GM21619 (cell line): ENCODE results near the gene HSPA4.
"Not testable (repeated sequence)": the region's sequence is repeated elsewhere in the genome, so short reads cannot be mapped to it uniquely, and the experiment has no call there.

Source experiments
- ATAC-seq: cut with Tn5 transposase; IDR thresholded peaks from one replicate; pipeline ENCODE4 v1.9.1; 2021; ENCODE audit not compliant: unreplicated experiment

Gene HSPA4

DNA sequence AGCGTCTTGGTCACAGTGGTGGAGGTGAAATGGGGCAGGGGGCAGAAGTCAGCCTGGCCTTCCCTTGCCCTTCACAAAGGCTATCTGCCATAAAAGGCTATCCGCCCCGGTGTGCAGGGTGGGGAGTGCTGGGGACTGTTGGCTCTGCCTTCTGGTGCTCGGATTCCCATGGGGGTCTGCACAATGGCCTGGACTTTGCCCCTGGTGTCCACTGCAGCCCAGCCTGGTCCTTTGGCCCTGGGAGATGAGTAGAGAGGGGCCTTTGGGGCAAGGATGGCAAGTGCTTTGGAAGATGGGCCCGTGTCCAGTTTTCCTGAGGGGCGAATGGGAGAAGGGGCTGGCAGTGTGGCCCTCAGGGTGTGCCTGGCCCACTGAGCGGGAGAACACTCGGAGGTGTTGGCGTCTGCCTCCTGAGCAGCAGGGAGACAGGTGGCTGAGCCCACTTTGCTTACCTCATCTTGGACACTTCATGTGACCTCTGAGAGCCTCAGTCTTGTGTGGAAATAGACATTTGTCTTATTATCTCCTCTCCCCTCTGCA lies 69.9 kb downstream of the HSPA4 start:
- no peak for ATAC-seq

DNA sequence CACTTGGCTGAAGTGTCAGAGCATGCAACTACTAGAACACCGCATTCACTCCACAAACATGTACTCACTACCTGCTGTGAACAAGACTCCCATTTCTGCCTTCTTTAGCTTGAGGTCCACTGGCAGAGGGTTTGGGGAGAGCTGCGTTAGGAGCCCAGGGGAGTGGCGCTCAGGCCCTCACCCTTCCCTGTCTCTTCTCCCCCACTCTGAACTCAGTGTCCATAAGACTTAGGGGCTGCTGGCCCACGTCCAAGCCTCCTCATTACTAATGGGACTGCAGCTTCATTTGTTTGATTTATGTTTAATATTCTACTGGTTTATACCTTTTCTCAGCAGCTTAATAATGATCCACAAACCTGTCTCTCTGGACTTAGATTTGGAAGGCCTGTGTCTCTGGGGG lies 70.9 kb downstream of the HSPA4 start:
- ATAC-seq: no peak

DNA sequence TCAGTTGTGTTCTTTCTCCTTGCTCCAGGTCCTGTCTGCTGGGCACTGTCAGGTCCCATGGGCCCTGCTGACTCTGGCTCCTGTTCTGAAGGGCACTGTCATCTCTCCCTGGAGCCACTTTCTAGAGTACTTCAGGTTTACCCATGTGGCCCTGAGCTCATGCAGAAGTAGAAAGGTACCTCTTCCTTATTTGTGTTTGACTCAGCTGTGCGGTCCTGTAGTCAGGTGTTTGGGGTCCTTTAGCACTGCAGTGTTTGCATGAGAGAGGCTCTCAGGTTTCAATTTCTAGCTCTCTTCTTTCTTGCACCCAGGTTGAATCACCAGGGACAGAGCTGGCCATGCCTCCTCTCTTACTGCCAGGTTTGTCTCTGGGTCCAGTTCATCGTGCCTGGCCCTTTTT lies 71.5 kb downstream of the HSPA4 start:
- ATAC-seq: no peak

DNA sequence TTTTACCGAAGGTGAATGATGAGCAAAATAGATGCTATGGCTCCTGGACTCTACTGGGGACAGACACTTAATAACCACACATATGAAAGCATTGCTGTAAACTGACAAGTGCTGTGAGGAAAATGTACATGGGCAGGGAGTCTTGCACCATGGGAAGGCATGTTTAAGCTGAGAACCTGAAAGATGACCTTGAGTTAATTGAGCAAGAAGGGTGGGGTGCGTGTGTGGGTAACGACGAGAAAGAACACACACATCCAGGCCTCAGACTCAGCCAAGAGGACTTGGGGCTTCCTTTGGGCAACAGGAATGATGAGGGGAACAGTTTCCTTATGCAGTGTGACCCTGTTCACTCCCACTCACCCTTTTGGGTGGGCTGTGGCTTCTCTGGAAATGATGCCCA lies 73.1 kb downstream of the HSPA4 start:
- no peak for ATAC-seq

DNA sequence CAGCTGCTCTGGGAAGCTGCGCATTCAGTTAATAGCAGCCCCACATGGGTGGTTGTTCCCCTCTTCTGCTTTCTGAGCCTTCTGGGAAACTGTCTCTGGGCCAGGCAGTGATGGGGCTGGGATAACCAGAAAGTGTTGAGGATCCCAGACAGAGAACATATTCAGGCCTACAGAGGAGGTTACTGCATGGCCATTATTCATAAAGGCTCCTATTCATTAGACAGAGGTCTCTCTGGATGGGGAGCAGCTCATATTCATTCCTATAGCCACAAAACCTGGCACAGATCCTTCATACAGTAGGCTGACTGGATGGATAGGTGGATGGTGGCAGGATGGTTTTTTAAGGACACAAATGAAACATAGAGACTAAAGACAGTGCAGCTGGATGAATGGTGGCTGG lies 76.3 kb downstream of the HSPA4 start:
- no peak for ATAC-seq

DNA sequence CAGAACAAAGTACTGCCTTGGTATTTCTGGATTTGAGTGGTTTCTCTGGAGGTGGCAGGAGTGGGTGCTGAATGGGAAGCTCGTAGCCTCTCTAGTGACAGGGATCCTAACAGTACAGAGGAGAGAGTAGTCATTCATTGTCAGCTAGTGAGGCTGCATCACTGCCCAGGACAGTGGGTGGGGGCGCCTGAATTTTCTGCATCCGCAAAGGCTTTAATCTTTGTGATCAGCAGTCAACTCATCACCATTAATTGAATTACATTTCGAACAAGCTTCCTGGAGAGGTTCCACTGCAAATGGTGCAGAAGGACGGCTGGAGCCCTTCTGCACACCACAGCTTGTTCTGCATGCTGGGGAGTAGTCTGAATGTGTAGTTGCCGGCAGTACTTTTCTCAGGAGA lies 77.5 kb downstream of the HSPA4 start:
- ATAC-seq: no peak

DNA sequence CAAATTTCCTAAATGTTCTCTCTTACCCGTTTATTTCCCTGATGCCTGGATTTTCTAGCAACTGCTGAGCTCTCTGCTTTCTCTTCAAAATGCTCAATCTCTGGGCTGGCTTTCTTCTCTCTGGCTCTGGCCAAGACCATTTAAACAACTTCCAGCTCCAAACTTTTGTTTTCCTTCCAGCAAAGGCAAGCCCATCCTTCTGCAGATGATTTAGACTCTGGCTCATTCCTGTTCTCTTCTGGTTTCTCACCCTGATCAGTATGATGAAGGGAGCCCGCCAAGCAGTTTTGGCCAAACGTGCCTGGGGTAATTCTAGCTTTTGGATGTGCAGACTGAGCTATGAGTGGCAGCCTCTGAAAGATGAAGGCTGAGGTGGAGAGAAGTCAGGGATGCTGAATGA lies 78.1 kb downstream of the HSPA4 start:
- no peak for ATAC-seq

DNA sequence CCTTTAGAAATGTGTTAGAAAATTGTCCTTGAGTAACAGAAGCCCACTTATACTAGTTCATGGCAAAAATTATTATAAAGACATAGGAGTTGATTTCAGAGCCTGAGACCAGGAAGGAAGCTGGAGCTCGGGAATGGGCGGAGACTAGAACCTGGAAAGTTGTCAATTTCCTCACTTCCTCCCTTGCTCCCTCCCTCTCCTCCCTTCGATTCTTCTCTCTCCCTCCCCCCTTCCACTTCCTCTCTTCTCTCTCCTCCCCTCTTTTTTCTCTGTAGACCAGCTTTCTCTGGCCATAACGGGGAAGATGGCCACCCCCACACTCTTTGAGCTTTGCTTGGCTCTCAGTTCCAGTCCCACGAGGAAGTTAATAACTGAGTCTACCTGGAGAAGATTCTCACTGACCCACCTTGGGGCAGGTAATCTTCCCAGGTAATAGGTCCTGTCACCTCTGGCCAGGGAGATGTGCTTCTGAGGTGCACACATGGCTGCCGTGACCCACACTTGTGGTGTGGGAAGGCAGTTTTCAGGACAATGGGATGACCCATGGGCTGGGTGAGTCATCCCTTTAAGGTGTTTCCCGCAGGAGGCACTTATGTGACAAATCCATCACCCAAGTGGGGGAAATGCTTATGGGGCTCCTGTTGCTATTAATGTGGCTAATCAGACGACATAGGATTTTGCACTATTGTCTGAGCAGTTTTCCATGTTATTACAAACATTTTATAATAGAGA lies 78.7 kb downstream of the HSPA4 start:
- no peak for ATAC-seq

DNA sequence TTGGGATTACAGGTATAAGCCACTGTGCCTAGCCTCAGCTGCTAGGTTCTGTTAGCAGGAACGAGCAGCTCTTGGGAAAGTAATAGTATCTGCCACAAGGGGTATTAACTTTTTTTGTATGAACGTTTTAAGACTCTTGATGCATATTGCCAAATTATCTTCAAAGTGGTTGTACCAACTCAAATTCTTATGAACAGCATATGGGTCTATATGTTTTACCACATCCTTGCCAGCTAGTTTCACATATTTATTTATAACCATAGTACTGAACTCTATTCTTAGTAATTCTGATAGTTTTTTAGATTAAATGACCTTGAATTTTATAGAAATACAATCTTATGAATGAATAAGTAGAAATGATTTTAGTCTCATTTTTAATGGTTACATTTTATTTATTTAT lies 80.9 kb downstream of the HSPA4 start:
- ATAC-seq: no peak

DNA sequence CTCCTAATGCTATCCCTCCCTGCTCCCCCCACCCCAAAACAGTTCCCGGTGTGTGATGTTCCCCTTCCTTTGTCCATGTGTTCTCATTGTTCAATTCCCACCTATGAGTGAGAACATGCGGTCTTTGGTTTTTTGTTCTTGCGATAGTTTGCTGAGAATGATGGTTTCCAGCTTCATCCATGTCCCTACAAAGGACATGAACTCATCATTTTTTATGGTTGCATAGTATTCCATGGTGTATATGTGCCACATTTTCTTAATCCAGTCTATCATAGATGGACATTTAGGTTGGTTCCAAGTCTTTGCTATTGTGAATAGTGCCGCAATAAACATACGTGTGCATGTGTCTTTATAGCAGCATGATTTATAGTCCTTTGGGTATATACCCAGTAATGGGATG lies 81.4 kb downstream of the HSPA4 start:
- ATAC-seq: not testable (repeated sequence)

DNA sequence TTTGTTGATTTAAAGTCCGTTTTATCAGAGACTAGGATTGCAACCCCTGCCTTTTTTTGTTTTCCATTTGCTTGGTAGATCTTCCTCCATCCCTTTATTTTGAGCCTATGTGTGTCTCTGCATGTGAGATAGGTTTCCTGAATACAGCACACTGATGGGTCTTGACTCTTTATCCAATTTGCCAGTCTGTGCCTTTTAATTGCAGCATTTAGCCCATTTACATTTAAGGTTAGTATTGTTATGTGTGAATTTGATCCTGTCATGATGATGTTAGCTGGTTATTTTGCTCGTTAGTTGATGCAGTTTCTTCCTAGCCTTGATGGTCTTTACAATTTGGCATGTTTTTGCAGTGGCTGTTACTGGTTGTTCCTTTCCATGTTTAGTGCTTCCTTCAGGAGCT lies 85.1 kb downstream of the HSPA4 start:
- not testable (repeated sequence) for ATAC-seq

DNA sequence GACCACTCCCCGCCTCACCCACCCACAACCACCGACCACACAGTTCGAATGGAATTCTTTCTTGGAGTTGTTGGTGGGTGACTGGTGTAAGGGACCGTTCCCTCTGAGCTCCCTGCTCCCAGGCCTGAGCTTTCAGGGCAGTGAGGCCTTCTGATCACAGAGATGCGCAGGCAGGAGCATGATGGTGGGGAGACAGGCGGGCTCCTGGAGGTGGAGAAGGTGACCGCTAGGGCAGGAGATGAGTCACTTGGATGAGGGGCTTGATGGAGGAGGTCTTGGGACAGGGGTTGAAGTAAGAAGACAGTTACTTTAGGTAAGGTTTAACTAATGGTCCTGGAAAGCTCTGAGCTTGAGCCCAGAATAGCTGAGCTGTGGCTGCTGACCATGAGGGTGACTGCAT lies 88.5 kb downstream of the HSPA4 start:
- ATAC-seq: no peak

DNA sequence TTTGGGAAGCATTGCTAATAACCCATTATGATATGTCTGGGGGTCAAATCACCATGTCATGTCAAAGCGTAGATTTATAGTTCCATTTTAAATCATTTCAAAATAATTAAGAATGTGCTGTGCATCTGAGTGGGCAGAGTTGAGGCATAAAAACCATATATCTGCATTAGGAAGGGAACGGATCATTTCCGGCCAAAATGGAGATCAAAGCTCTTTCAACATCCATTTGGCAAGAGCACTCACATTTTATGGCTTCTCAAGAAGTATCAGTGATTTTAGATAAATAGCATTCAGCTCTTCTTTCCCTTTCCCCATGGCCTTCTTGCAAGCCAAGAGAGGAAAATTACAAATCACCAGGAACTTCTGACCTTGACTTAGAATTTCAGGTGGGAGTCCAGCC lies 89.9 kb downstream of the HSPA4 start:
- ATAC-seq: no peak

DNA sequence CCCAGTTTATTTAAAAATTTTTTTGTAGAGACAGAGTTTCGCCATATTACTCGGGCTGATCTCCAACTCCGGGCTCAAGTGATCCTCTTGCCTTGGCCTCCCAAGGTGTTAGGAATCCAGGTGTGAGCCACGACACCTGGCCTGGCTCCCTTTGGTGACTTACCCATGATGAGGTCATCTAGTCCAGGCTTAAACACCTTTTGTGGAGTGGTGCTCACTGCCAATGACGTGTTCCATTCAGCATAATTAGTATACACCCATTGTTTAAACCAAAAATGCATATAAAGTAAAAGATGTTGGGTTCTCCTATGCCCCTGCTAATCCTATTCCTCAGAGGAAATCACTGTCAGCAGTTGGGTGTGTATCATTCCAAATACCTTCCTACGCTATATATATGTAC lies 91.0 kb downstream of the HSPA4 start:
- no peak for ATAC-seq

DNA sequence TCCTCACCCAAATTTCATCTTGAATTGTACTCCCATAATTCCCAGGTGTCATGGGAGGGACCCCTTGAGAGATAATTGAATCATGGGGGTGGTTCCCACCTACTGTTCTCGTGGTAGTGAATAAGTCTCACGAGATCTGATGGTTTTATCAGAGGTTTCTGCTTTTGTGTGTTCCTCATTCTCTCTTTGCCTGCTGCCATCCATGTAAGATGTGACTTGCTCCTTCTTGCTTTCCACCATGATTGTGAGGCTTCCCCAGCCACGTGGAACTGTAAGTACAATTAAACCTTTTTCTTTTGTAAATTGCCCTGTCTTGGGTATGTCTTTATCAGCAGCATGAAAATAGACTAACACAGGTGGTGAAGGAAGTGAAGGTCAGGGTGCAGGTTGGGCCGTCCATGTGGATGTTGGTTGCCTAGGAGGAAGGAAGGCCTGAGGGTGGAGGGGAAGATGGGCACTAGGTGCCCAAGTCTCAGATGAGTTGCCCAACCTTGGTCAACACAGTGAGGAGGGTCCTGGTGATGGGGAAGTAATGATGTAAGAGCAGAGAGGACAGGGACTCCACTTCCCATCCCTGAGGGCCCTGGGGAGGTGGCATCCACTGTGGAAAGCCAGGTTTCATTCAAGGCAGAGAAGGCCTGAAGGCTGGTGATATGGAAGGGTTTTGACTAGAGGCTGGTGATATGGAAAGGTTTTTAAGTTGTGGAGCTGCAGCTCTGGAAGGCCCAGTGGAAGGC lies 92.6 kb downstream of the HSPA4 start:
- no peak for ATAC-seq

DNA sequence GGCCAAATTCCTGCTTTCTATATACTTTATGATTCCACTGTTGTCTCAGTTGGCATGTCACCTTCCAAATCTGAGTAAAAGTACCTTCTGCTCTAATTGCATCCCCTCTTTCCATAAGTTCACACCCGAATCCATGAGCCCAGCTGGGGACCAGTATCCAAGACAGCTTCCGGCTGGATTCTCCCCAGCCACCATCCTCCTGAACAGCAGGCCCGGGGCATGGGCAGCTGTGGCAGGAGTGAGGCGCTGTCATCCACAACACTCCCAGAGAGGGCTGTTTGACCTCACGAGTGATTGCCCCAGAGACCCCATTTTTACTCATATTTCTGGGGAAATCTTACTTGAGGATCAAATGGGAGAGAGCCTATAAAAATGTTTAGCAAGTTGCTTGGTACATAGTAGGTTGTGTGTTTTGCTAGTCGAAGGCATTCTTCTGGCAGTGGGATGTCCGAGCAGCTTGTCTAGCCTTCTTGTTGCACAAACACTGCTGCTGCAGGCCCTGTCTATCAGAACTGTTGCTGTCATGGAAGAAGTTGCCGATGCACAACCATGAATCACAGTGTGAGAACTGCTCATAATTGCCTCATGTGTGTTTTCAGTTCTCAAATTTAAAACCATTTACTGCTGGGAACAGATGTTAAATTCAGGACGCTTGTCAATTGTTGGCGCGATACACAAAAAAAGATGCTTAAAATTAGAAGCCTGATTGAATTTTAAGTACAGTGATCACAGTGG lies 93.8 kb downstream of the HSPA4 start:
- ATAC-seq: no peak

DNA sequence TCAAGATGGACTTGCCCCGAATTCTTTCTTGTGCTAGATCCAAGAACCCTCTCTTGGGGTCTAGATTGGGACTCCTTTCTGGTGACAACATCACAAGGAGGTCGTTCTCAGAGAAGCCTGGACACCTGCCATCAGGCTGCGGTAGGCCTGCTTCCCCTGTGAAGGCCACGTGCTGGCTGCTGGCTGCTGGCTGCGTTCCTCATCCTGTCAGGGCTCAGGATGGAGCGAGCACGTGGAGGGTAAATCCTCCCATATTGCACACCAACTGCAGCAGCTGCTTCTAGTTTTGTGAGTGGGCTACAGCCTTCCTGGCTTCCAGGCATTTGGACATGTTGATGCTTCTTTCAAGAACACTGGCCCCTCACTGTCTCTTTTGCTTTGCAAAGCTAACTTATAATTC lies 95.6 kb downstream of the HSPA4 start:
- ATAC-seq: no peak

DNA sequence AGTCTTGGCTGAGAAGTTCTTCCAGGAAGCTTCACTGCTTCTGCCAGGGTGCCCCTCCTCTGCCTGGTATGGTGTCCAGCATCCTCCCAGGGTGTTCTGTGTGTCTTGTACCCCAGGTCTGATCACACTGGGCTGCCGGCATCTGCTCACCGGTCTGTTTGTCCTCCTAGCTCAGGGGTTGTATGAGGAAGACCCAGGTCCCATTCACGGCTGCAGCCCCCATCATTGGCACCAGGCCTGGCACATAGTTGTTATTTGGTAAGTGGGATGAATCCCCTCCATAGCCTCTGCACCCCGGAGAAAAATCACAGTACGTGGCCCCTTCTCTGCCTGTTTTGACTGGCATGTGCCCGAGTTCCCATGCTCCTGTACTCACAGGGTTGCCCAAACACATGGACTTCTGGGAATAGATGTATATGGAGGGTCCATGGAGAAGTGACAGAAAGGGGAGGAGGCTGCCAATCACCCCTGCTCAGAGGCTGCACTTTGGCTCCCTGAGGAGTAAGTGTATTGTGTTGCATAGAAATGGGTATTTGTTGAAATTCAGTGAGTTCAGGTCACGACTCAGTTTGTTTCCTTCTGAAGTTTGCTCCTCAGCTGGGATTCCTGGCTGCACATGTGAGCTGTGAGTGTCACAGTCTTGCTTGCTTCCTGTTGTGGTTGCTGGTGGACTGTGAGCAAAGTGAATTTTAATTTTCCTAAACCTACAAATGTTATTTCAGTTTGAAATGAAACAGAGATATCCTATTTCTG lies 96.2 kb downstream of the HSPA4 start:
- ATAC-seq: no peak

DNA sequence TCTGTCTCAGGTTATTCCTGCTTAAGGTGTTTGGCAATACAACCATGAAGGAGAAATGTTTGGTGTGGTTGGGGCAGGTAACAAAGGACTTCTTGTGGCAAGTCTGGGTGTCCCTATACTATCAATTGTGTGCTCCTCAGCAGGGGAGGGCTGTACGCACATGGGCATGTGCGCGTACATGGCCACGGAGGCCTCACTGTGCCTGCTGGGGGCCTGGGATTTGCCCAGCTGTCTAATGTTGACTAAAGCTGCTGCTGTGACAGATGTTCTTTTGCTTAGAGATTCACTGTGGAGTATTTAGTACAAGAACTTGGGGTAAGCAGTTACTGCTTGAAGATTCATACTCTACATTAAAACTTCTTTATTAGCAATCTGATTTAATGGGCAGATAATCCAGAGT lies 97.5 kb downstream of the HSPA4 start:
- ATAC-seq: no peak

DNA sequence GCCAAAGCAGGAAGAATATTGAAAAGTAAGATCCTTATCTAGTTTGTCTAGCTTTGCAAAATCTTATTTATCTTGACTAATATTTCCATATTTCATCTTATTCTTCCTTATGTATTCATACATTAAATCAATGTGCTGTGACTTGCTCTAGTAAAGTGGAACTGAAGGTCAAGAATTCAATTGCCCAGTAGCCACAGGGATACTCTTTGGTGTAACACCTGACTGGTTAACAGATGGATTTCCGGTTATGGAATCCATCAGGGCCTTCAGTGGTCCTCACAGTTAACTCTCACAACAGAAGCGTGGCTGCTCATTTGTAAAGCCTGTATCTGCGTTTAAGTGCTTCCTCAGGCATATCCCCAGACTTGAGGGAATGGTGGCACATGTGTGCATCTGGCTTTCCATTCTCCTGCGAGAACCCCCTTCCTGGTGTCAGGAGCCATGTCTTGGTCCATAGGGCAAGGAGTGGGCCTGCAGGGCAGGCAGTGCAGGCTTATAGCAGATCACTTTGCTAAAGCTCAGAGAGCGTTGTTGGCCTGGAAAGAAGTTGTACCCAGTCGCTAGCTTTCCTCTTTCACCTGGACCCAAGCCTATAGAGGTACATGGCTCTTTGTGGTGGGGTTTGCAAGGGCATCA lies 99.2 kb downstream of the HSPA4 start:
- no peak for ATAC-seq
